ENCODE data around the gene METAP1D.
"Not testable (repeated sequence)": the region's sequence is repeated elsewhere in the genome, so short reads cannot be mapped to it uniquely, and the experiment has no call there.

The METAP1D gene

DNA sequence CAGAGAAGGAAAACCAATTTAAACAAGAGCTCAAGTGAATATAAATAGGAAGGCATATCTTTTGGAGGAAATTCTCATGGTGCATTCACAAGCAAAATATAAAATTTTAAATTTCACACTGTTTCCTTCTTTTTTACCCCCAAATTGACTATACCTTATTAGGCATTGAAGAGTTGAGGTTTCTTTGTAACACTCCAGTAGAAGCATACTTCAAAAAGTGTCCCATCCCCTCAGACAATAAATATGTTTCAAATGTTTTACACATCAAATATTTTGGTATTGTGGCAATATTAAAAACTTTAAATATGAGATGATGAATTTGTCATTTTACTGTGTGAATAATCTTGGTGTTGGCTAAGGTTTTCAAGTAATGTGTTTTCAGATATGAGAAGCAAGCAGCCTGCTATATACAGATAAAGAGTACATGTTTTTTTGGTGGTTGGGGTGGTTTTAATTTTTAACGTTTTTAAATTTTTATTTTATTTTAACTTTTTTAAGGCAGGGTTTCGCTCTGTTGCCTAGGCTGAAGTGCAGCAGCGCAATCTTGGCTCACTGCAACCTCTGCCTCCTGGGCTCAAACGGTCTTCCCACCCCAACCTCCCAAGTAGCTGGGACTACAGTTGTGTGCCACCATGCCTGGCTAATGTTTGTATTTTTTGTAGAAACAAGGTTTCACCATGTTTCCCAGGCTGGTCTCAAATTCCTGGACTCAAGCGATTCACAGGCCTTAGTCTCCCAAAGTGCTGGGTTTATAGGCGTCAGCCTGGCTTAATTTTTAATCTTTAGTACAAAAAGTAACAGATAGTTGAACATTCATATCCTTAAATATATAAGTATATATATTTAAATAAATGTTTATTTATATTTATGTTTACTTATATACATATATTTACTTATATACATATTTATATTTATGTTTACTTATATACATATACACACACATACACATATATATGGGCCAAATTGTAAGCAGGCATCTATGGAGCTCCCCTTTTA lies 49.1 kb downstream of the METAP1D start:
- no peak for DNase-seq (ENCODE audit: low spot score)

GRCh38 chr2:172049567-172050120 lies 49.9 kb downstream of the METAP1D start:
- DNase-seq (ENCODE audit: low spot score) = no peak

DNA sequence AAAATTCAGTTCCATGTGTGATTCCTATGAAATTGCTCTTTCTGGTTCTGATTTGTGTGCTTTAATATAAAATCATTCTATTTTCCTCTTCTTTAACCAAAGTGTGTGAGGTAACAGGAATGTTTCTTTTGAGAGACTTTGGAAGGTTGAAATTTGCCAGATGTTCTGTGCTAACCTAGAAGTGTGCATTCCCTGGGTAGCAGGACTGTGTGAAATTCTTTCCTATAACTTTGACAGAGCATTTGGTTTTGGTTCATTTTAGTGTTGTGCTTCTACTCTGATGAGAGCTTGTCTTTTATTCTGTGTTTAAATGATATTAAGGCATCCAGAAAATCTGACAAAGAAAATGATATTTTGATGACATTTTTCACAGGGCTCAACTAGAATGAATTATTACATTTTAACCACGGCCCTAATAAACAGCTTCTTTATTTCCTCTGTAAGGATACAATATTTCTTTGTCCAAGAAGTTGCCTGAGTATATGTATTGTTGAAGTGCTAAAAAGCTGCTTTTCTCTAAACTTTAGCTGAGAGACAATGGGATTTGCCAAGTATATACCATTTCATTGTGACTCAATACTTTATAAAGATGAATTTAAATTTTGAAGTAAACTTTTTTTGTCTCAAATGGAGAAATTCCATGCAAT lies 50.8 kb downstream of the METAP1D start:
- no peak for DNase-seq (ENCODE audit: low spot score)

DNA sequence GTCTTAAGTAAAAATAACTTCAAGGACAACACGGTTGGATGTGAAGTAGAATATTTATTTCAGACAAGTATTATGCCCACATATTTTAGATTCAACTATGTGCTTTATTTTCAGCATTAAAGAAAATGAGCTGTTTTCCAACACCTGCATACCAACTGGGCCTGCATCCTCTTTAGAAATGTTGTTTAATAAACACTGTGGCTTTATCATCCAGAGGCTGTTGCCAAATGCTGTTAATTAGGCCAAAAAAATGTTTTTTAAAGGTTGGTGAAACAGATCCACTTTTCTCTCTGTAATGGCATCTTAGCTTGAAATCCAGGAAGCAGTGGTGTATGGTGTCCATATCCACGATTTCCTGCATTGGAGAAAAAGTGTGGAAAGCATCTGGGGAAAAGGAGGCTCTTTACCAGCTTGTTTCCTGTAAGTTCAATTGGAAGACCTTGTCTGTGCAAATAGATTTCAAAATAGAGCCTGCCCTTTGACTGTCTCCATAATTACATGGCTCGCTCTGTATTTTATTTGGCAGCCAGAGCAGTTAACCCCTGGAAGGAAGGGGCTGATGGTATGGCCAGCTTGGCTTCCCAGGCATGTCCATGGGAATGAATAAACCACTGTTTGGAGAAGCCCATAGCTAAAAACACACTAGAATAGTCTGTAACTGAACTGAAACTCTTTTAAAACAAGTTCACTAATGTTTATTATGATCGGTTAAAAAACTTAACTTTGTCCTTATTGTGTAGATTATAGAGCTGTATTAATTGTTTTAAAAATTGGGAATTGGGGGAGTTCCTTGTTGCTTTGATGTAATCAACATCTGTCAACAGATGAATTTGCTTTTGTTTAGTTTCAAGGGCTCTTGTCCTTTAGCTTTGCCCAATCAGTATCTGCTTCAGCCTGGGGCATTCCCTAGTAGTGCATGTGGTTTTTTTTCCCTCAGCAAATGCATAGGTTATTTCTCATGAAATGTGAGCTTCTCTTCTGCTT lies 52.5 kb downstream of the METAP1D start:
- no peak for DNase-seq (ENCODE audit: low spot score)

DNA sequence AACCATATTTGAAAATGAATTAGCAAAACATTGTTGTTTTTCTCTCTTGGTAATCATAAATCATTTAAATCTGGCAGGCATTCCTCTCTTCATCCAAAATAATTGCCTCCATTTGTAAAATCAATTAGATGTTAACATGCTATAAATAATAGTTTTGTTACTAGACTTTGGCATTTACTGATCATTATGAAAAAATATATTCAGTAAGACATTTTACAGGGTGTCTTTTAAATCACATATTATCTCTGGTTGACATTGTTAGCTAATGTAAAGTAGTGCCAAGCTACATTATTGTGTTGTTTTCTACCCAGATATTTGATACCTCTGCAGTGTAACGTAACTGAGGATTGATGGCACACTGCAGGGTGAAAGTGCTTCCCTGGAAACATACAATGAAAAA lies 53.7 kb downstream of the METAP1D start:
- no peak for DNase-seq (ENCODE audit: low spot score)

DNA sequence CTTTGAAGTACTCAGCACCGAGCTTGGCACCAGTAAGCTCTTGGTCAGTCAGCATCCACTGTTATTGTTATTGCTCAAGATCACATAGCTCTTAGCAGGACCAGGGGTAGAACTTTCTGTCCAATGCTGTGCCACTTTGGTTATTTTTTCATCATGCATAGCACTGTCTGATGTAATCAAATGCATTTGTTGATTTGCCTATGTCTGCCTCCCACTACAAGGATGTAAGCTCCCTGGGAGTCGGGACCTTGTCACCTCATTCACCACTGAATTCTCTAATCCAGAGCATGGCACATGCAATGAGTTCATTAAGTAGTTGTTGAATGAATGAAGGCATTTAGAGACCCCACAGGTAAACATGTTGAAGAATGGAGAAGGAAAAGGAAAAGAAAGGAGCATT lies 56.5 kb downstream of the METAP1D start:
- no peak for DNase-seq (ENCODE audit: low spot score)

GRCh38 chr2:172058660-172059059 lies 58.9 kb downstream of the METAP1D start:
- no peak for DNase-seq (ENCODE audit: low spot score)

DNA sequence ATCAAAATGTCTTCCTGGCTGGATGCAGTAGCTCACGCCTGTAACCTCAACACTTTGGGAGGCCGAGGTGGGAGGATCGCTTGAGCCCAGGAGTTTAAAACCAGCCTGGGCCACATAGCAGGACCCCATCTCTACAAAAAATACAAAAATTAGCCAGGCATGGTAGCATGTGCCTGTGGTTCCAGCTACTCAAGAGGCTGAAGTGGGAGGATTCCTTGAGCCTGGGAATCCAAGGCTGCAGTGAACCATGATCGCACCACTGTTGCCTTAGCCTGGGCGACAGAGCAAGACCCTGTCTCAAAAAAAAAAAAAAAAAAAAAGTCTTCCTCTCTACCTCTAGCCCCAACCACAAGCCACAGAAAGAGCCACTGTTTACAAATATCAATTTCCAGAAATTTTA lies 60.4 kb downstream of the METAP1D start:
- not testable (repeated sequence) for DNase-seq (ENCODE audit: low spot score)

- DNase-seq (ENCODE audit: low spot score) = no peak
These were observed 62.8 kb downstream of the METAP1D start for GRCh38 chr2:172062402-172063004.

DNA sequence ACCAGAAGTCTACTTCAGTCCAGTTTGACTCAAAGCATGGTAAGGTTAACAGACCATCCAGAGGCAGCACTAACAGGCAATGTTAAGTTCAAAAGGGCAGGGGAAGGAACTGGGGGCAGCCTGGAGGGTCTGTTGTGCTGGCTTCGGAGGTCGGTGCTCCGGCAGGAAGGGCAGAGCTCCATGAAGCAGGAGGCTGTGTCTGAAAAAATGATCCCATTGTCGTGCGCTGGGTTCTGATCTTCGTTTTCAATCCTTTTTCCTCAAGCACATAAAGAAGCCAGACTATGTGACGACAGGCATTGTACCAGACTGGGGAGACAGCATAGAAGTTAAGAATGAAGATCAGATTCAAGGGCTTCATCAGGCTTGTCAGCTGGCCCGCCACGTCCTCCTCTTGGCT lies 63.7 kb downstream of the METAP1D start:
- no peak for DNase-seq (ENCODE audit: low spot score)

DNA sequence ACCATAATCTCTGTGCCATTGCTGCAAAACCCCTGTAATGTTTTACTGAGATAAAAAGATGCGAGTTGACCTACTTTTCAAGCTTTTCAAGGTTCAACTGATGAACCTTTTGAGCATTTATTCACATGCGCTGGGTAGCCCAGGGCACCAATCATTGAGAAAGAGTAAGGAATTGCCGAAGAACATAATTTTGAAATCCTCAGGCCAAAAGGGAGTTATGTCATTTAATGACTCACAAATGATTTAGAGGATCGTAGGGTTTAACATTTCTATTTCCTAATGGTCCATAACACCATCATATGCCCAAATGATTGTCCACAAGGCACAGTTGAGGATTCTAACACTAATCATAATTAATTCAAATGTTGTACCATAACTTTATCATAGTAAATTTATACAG lies 65.4 kb downstream of the METAP1D start:
- no peak for DNase-seq (ENCODE audit: low spot score)

- no peak for DNase-seq (ENCODE audit: low spot score)
These were observed 66.7 kb downstream of the METAP1D start for GRCh38 chr2:172066394-172066886.

GRCh38 chr2:172067905-172068304 lies 68.2 kb downstream of the METAP1D start:
- not testable (repeated sequence) for DNase-seq (ENCODE audit: low spot score)

GRCh38 chr2:172070936-172071335 lies 71.2 kb downstream of the METAP1D start:
- no peak for DNase-seq (ENCODE audit: low spot score)

GRCh38 chr2:172072303-172072702 lies 72.5 kb downstream of the METAP1D start:
- no peak for DNase-seq (ENCODE audit: low spot score)

GRCh38 chr2:172072706-172073105 lies 73.0 kb downstream of the METAP1D start:
- no peak for DNase-seq (ENCODE audit: low spot score)

- no peak for DNase-seq (ENCODE audit: low spot score)
These were observed 73.8 kb downstream of the METAP1D start for GRCh38 chr2:172073518-172073917.

DNA sequence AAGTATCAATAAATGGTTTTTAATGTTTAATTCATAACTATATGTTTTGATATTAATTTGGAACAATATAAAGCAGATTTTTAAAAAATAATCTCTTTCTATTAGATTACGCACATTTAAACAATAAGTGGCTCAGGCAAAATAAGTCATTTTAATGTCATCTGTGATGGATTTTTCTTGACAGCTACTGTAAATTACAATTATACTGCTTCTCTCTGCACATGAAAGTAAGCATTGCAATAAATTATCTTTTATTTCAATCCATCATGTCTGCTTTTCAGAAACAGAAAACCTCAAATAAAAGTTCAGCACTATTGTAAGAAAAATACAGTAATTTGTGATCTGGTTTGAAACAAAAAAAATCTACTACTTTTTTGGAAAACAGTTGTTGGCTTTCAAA lies 74.5 kb downstream of the METAP1D start:
- no peak for DNase-seq (ENCODE audit: low spot score)

DNA sequence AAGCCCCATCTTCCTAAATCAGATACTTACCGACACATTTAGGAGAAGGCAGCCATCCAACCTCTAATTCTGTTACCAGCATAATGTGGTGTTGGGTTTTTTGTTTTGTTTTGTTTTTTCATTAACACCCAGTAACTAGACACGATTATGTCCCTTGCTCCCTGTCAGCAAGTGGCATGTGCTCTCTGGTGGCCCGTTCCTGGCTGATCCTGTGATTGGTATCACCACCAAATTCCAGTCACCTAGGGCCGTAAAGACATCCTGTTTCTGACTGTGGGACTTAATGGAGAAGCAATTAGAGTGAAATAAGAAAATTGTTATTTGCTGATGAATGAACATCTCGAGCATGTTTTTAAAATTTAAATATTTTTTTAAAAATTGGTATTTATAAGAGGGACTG lies 79.7 kb downstream of the METAP1D start:
- no peak for DNase-seq (ENCODE audit: low spot score)

- no peak for DNase-seq (ENCODE audit: low spot score)
These were observed 80.3 kb downstream of the METAP1D start for GRCh38 chr2:172079838-172080640.

Measured in SW480 (cell line).